GM10248 (cell line): ENCODE results near the gene GAN.

Source experiments
- CTCF ChIA-PET: fragments of 300-600 bp; sonication (Branson Sonifier 250); formaldehyde crosslinking; extraction: SDS; loops from one replicate; lab custom pipeline; 2021; ENCODE audit warnings: antibody characterized with exemption; lab: Yijun Ruan, JAX
- POLR2A ChIA-PET: fragments of 350-650 bp; sonication (Branson Sonifier 250); formaldehyde crosslinking; extraction: SDS; loops from one replicate; lab custom pipeline; 2020; ENCODE audit warnings: antibody characterized with exemption; lab: Yijun Ruan, JAX
- DNase-seq: peaks from one replicate; pipeline ENCODE4 v3.0.0; 2012; ENCODE audit errors: extremely low spot score
- CTCF ChIP-seq: IDR thresholded peaks from 2 replicates; pipeline ENCODE4 v1.5.1; 2012; ENCODE audit warnings: mild to moderate bottlenecking, low read depth; ENCODE audit errors: extremely low read depth, missing control alignments, control extremely low read depth

GAN gene

DNA sequence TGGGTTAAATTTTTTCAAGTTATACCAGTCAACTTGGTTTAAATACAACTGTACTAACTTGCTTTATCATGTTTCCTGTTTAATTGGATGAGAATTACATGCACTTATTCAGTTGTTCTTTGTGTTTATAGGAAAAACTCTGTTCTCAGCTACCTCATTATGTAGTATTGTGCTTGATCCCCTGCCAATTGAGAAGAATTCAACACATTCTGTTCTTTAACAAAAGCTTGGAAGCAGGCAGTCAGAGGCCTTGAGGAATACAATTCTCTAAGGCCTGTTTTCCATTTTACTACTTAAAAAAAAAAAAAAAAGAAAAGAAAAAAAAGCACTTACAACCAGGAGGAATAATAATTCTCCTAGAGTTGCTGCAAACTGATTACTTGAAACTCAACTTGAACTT is 69.2 kb downstream of the GAN start:
- CTCF ChIA-PET = interaction anchor here (3.0 kb wide), 1 partner anchor 12 kb away, joined by 9 read pairs; no protein-coding TSS in a partner anchor
- no peak for DNase-seq
- TF ChIP-seq CTCF = no peak
- POLR2A ChIA-PET = no interaction called here

GRCh38 chr16:81385031-81385756 is 70.4 kb downstream of the GAN start:
- CTCF ChIA-PET = interaction anchor here (0.9 to 1.9 kb wide), 2 partner anchors 17 to 19 kb away, joined by 3 to 7 read pairs; no protein-coding TSS in a partner anchor
- TF ChIP-seq CTCF = no peak
- POLR2A ChIA-PET = no interaction called here
- DNase-seq = no peak

GRCh38 chr16:81388357-81388756 is 73.6 kb downstream of the GAN start:
- POLR2A ChIA-PET = no interaction called here
- CTCF ChIA-PET = no interaction called here
- no peak for TF ChIP-seq CTCF
- DNase-seq = no peak

DNA sequence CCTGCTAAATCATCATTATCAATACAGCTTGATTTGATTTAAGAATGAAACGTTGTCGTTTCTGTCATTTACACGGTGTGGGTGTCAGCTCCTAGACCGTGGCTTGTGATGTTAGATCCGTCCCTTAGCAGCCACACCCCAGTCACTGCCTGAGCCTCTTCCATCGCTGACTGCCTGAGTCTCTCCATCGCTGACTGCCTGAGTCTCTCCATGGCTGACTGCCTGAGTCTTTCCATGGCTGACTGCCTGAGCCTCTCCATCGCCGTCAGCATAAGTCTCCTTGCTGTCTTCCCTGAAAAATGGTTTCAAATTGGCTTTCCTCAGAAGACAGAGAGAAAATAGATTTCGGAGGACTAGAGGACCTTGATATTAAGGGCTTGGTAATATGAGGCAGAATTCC is 76.1 kb downstream of the GAN start:
- POLR2A ChIA-PET = no interaction called here
- no peak for DNase-seq
- CTCF ChIA-PET = interaction anchor here (1.0 kb wide), 1 partner anchor 9 kb away, joined by 3 read pairs; no protein-coding TSS in a partner anchor
- TF ChIP-seq CTCF = no peak

DNA sequence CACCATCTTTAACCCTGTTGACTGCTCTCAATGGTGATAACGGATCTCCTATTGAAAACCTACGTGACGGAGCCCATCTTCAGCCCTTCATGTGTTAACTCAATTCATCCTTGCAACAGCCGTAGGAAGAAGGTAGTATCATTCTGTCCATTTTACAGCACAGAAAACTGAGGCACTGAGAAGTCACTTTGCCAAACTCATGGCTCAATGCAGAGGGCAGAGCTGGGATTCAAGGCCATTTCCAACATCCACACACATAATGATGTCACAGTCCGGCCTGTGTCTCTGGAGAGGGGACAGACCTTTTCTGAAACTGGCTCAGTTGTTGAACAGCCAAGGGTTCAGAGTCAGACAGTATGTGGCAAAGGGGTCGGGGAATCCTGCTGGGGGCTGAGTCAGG is 77.2 kb downstream of the GAN start:
- no peak for DNase-seq
- ChIA-PET CTCF (interaction anchor here (1.0 kb wide), 1 partner anchor 12 kb away, joined by 3 read pairs; no protein-coding TSS in a partner anchor), POLR2A (no interaction called here)
- TF ChIP-seq CTCF = no peak

DNA sequence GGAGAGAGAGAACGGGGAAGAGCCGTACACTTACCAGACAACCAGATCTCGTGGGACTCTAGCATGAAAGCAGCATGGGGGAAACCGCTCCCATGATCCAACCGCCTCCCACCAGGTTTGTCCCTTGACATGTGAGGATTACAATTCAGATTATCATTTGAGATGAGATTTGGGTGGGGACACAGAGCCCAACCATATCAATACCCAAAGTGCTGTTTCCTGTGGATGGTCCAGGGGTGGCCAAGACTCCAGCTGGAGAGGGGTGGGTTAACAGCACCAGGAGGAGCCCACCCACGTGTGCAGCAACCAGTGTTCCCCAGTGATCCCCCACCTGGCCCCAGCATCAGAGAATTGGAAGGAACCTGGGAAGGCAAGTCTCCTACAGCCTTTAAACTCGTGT is 79.7 kb downstream of the GAN start:
- no peak for DNase-seq
- ChIA-PET CTCF (interaction anchor here (1.3 to 1.4 kb wide), 2 partner anchors 9 to 10 kb away, joined by 3 to 4 read pairs; no protein-coding TSS in a partner anchor), POLR2A (no interaction called here)
- TF ChIP-seq CTCF = no peak
